HepG2 (cell line): ENCODE data around the gene ARMC3. TPM values are rescaled to one million over a fixed set of nuclear protein-coding genes. Genes with fewer than 3 reads are reported as not detected.
A peak's percentile ranks its signal among the peaks of the same experiment; 100 is the strongest.

Experiments used
- ASH2L ChIP-seq: fragments of 300-600, 200-600 bp; sonication (generic); IDR thresholded peaks from 2 replicates; pipeline ENCODE4 v1.7.0; 2017; ENCODE audit warnings: low read depth, mild to moderate bottlenecking, moderate library complexity, mixed read lengths, low read length; ENCODE audit not compliant: insufficient read length
- BRCA1 ChIP-seq: sonication (generic); formaldehyde crosslinking; IDR thresholded peaks from 2 replicates; pipeline ENCODE4 v1.4.0; 2020; ENCODE audit warnings: missing genetic modification reagents
- BRF2 ChIP-seq: sonication (generic); formaldehyde crosslinking; IDR thresholded peaks from 2 replicates; pipeline ENCODE4 v1.8.1; 2022; ENCODE audit warnings: mild to moderate bottlenecking, missing genetic modification reagents
- FIP1L1 ChIP-seq: fragments of 200-400 bp; formaldehyde crosslinking; IDR thresholded peaks from 2 replicates; pipeline ENCODE4 v1.6.1; 2018; ENCODE audit warnings: low read depth, mild to moderate bottlenecking, low read length, moderate library complexity, borderline replicate concordance; ENCODE audit not compliant: insufficient read depth
- FOXP1 ChIP-seq, 2 experiments: fragments of 450-650 bp in 1 of 2; IDR thresholded peaks; 2 replicates each; pipeline ENCODE4 v1.6.1; 2017 to 2018; ENCODE audit warnings: antibody characterized with exemption in 1 of 2
- GATA4 ChIP-seq: sonication (generic); IDR thresholded peaks from 2 replicates; pipeline ENCODE4 v1.6.1; 2016; ENCODE audit warnings: antibody characterized with exemption, low read depth, borderline replicate concordance
- HNF1A ChIP-seq, 2 experiments: sonication (generic) in 1 of 2; formaldehyde crosslinking in 1 of 2; IDR thresholded peaks; 2 replicates each; pipeline versions ENCODE4 v1.4.0 to v1.6.1; 2016 to 2020; ENCODE audit warnings: borderline replicate concordance in 1 of 2, low read depth in 1 of 2, mild to moderate bottlenecking in 1 of 2, missing genetic modification reagents in 1 of 2
- IRF2 ChIP-seq: IDR thresholded peaks from 2 replicates; pipeline ENCODE4 v1.6.1; 2018; ENCODE audit warnings: missing genetic modification reagents, missing compliant biosample characterization
- KDM1A ChIP-seq: IDR thresholded peaks from 2 replicates; pipeline ENCODE4 v1.6.1; 2016; ENCODE audit warnings: missing compliant biosample characterization
- KLF12 ChIP-seq: sonication (generic); formaldehyde crosslinking; IDR thresholded peaks from 2 replicates; pipeline ENCODE4 v1.4.0; 2020; ENCODE audit warnings: missing genetic modification reagents, borderline replicate concordance
- RNF2 ChIP-seq: fragments of 450-650 bp; conservative IDR thresholded peaks from 2 replicates; pipeline ENCODE4 v1.6.1; 2016; ENCODE audit warnings: low read depth
- TOPORS ChIP-seq: sonication (generic); formaldehyde crosslinking; IDR thresholded peaks from 2 replicates; pipeline ENCODE4 v1.8.0; 2023; ENCODE audit warnings: mild to moderate bottlenecking, missing genetic modification reagents
- ZC3H4 ChIP-seq: sonication (generic); formaldehyde crosslinking; IDR thresholded peaks from 2 replicates; pipeline ENCODE4 v1.4.0; 2020; ENCODE audit warnings: missing genetic modification reagents, borderline replicate concordance
- ZHX1 ChIP-seq: sonication (generic); formaldehyde crosslinking; IDR thresholded peaks from 2 replicates; pipeline ENCODE4 v1.8.1; 2022; ENCODE audit warnings: low read depth, mild to moderate bottlenecking, missing genetic modification reagents
- ZMYM4 ChIP-seq: sonication (generic); formaldehyde crosslinking; IDR thresholded peaks from 2 replicates; pipeline ENCODE4 v1.8.1; 2023; ENCODE audit warnings: mild to moderate bottlenecking, missing genetic modification reagents
- ZNF296 ChIP-seq: sonication (generic); formaldehyde crosslinking; conservative IDR thresholded peaks from 2 replicates; pipeline ENCODE4 v1.5.0; 2020; ENCODE audit warnings: mild to moderate bottlenecking, missing genetic modification reagents
- ZNF720 ChIP-seq: sonication (generic); formaldehyde crosslinking; IDR thresholded peaks from 2 replicates; pipeline ENCODE4 v1.4.0; 2020; ENCODE audit warnings: missing genetic modification reagents
- polyA plus RNA-seq, 8 experiments: library from polyadenylated mRNA; depleted of rRNA in 3 of 8; stranded (reverse) in 7 of 8; unstranded in 1 of 8; fragments of >200 nt; fragmentation: Illumina TruSeq in 4 of 8; extraction: Trizol in 4 of 8; gene quantifications; 2 replicates each; pipeline versions ENCODE4 v1.2.1 to v1.2.3, GENCODE V29; 2011 to 2016; ENCODE audit warnings: low read depth in 4 of 8, missing spikeins in 1 of 8, mixed read lengths in 1 of 8; ENCODE audit not compliant: insufficient read depth in 1 of 8
- total RNA-seq, 5 experiments: library from RNA; depleted of rRNA; stranded (reverse); fragments of >200 nt; fragmentation: Illumina TruSeq; extraction: Trizol; gene quantifications; 2 replicates each; pipeline ENCODE4 v1.2.3, GENCODE V29; 2016; ENCODE audit warnings: low read depth in 1 of 5

The ARMC3 gene
- total and polyA plus RNA-seq, 2 of the 13 experiments (the other 11 are each of a cell fraction or from before 2014, with no cell fraction given): not detected

- TF ChIP-seq ZC3H4 (no peak), FIP1L1 (no peak), ZMYM4 (CRISPR knock-in tag) (peak; percentile 16; the same call in 1 of the 2 replicates), IRF2 (no peak), GATA4 (no peak), KLF12 (CRISPR knock-in tag) (no peak), TOPORS (CRISPR knock-in tag) (no peak), ZNF720 (no peak), ZHX1 (CRISPR knock-in tag) (no peak), RNF2 (peak; percentile 59; the same call in 1 of the 2 replicates), ASH2L (peak; percentile 19), KDM1A (no peak), ZNF296 (no peak), FOXP1 (IDR thresholded peaks at IDR 0.05) (no peak), FOXP1 (CRISPR knock-in tag; IDR thresholded peaks at IDR 0.05) (no peak), BRCA1 (CRISPR knock-in tag) (no peak), HNF1A (IDR thresholded peaks at IDR 0.05; ENCODE audit: low read depth) (no peak), HNF1A (CRISPR knock-in tag; IDR thresholded peaks at IDR 0.05; ENCODE audit: borderline replicate concordance) (no peak), BRF2 (CRISPR knock-in tag) (no peak)
These were observed at the start of gene ARMC3 (continued) for GRCh38 chr10:22927661-22928403.
